GM21423 (cell line): ENCODE data around the gene CNTN6.
"Not testable (repeated sequence)": the region's sequence is repeated elsewhere in the genome, so short reads cannot be mapped to it uniquely, and the experiment has no call there.

Source experiments
- ATAC-seq: cut with Tn5 transposase; IDR thresholded peaks from one replicate; pipeline ENCODE4 v1.9.1; 2021; ENCODE audit warnings: mild to moderate bottlenecking, moderate library complexity; ENCODE audit not compliant: unreplicated experiment

The CNTN6 gene

DNA sequence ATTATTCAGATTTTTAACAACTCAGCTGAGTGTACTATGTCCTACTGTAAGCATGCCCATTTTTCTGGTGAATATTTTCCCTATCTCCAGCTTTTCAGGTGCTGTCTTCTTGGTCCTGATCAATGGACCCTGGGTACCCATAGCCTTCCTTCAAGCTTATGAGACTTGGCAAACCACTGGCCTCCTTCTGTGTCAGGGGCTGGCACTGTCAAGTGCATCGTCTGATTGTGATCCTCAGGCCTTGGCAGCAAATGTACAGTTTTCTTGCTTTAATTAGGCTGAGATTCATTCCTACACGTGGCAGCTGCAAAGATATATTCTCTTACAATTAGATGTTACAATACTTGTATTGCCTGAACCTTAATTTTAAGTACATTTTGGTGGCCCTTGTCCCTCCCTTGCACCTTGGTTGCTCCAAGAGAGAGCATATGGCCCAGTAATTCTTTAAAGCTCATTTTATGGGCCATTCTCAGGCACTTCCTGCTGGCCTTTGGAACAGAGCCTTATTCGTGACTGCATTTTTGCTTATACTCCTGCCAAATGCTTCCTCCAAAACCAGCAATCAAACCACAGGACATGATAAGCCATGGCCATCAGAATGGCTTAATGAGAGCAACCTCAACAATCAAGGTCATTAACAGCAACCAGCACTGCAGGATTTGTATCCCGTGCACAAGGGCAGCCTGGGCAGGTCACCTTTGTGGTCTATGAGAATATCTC, 179.9 kb downstream of the CNTN6 start:
- no peak for ATAC-seq

DNA sequence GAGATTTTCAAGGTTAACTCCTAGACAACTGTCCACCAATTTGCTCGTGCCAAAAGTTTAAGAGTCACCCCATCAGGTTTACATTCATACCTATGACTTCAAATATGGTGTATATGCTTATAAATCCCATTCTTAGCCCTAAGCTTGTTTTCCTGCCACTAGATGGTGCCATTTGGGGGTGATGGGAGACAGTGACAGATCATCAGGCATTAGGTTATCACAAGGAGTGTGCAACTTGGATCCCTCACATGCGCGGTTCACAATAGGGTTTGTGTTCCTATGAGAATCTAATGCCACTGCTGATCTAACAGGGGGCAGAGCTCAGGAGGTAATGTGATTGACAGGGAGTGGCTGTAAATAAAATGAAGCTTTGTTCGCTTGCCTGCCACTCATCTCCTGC, 182.7 kb downstream of the CNTN6 start:
- ATAC-seq: no peak

DNA sequence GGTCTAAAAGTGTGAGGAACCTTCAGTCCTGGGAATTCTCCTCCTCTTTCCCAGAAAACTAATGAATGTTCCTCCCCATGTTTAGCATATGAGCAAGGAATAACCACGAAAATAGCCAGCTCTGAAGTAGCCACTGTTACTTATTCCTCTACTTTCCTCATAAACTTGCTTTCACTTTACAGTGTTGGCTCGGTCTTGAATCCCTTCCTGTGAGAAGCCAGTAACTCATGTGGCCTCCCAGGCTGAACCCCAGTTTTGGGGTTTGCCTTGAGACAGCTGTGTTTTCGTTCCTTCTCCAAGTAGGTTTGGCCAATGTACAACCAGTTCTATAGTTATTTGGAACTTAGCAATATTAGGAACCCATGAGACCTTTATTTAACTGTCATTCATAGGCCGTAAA, 195.0 kb downstream of the CNTN6 start:
- ATAC-seq: no peak

DNA sequence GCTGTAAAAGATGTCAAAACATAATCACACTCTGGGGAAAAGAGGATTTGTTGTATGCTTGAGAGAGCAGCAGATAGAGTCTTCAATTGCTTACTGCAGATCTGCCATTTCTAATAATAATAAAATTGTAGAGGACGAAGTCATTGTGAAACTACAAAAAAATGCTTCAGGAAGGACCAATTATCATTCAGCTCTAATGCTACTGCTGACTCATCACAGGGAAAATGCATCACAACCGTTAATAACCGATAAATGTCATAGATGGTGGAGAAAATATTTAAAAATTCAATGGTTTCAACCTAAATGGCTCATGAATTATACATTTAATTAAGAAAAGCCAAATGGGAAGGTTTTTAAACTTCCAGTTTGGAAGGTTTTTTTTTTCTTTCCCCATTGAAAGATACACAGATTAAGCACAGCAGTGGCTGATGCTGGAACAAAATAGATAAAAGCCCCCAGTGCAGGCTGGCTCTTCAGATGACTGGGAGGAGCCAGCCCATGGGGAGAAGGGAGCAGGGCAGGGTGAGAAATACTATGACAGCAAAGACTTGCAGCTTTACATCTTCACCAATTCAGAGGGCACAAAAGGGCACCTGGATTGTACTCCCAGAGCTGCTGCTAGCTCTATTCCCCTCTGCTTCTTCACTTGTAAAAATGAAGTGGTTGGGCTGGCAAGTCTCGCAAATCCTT, 196.1 kb downstream of the CNTN6 start:
- no peak for ATAC-seq

DNA sequence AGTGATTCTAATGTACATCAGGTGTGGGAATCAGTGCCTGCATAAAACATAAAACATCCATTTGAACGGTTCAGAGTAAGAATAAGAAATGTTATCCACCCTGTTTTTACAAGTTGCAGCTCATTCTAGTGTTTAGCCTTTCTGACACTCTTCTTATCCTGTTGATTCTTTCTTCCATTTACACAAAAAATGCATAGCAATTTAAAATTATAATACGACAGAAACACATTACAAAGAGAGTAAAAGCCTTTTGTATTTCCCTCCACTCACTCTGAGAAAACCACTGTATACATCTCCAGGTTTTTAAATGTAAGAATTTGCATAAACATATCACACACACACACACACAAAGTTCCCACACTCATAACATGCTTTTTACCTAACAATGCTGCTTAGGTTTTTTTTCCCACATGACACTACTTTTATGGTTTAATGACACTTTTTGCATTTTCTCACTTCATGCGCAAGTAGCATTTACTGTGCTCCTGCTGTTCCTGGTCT, 199.8 kb downstream of the CNTN6 start:
- ATAC-seq: no peak

DNA sequence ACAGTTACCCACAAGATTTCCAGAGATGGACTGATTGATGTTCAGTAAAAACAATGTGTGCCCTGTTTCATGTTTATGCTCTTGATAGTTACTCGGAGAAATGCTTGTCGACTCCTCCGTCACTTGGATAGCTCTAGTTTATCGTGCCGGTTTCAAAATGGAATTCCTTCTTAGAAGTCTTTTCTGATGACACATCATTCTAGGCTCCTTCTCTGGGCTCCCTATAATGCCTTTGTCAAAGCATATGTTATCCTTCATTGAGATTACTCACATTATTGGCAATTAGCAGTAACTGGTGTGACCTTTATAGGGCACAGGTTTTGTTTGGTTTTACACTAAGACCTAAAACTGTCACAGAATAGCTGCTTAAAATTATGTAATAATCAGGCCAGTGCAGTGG, 201.8 kb downstream of the CNTN6 start:
- no peak for ATAC-seq

DNA sequence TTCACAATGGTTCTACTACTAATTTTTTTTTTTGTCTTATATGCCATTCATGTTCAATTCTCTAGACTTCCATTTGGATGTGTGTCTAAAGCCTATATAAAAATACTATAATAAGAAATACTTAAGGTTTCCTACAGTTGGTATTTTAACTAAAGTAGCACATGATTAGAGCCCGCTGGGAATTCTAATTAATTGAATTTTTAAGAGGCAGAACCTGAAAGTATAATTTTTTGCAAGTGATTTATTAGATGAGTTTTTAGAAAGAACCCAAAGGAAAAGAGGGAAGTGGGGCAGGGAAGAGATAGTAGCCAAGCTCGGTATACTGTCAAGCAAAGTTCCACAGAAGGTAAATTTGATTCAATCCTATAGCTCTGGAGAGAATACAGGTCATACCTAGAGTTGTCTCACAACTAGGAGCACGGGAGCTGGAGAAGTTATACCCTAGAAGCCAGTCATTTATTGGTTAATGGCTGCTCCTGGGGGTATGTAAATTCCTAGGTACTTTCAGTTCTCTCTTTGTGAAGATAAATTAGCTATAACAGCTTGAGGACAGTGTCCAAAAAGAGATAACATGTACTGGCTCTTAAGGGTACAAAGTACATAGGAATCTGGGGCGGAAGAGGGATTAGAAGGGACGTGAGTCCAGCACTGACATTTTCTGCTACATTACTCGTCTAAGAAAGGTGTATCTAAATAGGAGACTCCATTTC, 225.6 kb downstream of the CNTN6 start:
- no peak for ATAC-seq

DNA sequence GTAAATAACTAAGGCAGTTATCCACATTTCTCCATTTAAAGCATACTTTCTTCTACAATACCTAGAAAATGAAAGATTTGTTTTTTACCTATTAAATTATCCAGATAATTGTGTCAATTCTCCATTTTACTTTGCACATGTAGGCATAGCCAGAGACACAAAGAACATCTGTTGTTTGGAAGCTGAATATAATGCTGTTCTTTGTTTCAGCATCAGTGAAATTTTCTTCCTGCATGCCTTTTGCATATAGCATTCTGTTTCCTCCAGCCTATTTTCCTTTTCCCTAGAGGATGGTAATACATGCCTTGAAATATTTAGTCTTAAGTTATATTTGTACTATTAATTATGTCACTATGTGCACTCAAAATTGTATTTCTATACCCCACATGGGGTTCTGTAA, 233.7 kb downstream of the CNTN6 start:
- no peak for ATAC-seq

DNA sequence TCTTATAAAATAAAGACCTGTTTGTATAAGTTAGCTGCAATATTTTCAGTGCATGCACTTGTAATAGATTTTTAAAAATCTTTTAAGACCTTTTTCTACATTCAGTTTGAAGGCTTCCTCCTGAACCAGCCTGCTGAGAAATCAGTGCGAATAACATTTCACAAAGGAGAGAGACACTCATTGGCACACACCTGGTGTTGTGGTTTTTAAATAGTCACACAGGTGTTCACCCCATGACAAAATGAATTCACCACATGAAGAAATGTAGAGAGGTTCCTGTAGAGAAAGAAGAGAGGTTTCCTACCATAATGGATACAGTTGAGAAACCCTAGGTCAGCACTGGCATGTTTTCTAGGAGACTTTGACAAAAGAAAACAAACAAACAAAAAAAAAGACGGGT, 237.3 kb downstream of the CNTN6 start:
- no peak for ATAC-seq

DNA sequence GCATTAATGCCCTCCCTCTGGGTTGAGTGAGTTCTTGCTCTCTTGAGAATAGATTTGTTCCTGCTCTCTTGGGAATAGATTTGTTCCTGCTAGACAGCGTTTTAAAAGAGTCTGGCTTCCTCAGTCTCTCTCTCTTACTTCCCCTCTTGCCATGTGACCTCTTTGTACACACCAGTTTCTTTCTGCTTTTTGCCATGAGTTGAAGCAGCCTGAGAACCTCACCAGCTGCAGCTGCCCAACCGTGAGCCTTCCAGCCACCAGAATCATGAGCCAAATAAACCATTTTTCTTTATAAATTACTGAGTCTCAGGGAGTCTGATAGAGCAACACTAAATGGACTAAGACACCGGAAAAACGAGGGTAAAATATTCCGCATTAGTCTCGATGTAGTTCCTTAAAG, 253.6 kb downstream of the CNTN6 start:
- no peak for ATAC-seq

DNA sequence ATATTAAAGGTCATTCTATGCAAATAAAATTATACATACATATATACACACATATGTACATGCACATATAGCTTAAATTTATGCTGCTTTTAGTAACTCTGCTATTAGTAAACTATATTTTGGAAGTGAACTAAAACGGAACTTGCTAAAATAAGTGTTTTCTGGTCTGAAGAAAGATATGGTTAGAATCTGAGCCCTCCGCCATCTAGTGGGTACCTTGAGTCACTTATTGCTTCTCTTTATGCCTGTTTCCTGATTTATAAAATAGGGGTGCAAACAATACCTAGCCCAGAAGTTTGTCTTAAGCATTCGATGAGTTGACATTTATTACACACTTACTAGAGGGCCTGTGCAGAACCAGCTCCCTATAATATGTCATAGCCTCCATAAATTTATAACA, 255.7 kb downstream of the CNTN6 start:
- ATAC-seq: no peak

DNA sequence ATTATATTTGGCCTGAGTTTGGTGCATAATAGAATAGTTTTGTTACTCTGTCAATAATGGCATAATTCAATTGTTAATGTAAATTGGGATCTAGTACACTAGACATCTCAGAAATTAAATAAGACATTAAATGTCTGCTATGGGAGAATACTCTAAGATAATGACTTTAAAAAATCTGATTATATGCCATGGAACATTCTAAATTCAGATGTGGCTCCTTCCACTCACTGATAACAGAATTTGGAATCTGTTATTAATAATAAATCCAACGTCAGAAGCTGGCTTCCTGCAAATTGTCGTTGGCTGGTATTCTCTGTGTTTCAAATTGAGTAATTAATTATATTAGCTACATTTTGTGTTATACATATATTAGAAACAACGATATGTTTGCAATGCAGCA, 258.1 kb downstream of the CNTN6 start:
- ATAC-seq: no peak

DNA sequence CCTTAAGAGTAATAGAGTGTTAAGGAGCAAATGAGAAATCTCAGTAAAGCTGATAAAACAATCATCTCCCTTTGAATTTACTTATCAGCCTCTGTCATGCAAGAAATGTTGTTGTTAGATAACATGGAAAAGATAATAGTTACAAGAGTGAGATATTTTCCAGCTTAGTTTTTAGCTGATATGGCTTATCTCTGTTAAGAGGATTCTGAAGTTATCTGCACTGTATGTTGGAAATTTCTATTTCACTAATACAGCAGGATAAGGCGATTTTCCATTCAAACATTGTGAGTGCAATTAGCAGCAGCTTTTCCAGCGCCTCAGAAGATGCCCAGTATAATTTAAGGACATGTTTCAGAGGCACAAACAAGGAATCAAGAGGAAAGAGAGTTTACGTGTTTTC, 262.9 kb downstream of the CNTN6 start:
- no peak for ATAC-seq

DNA sequence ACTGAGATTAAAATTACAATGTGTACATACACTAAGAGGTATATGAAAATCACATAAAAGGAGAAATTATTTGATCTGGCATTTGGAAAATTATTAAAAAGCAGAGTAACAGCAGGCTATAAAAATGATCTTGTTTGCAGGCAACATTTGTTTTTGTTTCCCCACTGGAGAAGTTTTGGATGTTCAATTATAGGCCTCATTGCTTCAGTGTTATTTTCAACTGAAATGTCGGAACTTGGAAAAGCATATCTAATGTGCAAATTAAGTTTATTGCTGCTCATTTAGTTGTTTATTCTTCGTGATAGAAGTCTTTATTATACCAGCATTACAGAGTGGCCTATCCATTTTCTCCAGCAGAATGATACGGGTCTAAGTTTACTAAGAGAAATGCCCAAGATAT, 263.3 kb downstream of the CNTN6 start:
- ATAC-seq: no peak

DNA sequence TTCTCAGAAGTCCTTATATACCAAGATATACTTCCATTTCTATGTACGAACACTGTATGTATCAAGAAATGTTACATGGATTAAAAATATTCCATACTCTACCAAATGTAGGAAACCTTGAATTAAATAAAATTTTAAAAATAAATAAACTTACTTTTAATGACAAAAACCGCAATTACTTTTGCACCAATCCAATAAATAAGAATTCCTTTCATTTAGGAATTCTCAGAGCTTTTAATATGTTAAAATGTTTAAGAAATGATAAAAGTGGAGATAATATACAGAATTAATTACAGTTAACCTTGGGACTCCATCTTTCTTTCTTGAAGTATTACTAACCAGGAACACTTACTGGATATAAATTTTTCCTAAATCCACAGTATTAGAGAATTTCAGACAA, 272.7 kb downstream of the CNTN6 start:
- ATAC-seq: no peak

DNA sequence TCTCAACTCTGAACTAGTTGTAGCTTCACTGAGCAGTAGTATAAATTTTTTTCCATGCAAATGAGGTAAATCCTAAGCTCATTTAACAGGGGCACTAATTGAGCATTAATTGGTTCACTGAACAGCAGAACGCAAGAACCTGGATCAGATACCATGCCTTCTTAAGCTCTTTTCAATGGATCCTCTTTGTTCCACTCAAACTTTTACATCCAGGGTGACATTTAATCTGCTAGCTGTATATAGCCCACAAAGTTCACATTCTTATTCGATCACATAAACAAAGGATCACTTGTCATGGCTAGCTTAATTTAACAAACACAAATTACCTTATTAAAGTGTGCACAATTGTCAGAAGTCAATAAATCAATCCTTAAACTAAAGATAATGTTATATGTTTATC, 281.6 kb downstream of the CNTN6 start:
- ATAC-seq: no peak

DNA sequence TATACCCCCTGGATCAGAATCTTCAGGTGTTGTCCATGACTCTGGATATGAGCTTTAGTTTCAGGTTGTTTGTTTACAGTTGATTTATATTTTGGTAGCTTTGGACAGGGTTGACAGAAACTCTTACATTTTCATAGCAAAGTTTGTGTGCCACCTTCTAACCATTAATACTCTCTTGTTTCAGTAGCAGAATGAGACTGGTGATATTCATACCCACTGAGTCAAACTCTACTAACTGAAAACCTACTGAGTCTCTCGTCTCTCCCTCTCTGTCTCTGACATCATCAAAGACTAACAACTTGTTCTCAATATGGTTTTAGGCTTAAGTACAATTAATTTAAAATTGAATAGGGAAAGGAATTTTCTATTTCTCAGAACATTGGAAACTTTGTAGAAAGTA, 282.3 kb downstream of the CNTN6 start:
- ATAC-seq: no peak

DNA sequence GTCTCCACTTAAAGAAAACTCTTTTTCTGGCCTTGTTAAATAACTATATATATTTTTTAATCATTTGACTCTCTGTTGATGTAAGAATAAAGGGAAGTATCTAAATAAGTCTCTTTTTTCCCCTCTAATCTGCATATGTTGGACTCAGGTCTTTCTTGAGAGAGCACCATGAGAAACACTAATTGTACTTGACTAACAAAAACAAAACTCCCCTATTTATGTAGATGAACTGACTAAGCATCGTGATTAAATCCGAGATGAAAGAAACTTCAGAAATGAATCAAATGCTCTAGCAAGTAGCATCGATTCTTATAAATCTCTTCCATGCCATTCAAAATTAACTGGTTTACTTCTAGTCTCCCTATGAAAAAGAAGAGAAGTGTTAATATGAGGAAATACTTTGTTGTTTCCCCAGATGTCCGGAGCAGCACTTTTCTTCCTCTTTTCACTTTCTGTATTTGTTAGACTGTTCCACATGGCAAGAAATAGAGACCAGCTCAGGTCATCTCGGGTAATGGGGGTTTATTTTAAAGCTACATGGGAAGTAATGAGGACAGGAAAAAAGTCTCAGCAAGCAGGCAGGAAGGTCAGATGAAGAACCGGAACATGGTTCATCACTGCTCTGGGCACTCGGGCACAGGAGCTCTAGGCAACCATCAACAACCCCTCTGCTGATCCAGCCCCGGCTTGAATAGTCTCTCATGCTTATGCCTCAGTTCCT, 288.3 kb downstream of the CNTN6 start:
- peak; percentile 74 for ATAC-seq

DNA sequence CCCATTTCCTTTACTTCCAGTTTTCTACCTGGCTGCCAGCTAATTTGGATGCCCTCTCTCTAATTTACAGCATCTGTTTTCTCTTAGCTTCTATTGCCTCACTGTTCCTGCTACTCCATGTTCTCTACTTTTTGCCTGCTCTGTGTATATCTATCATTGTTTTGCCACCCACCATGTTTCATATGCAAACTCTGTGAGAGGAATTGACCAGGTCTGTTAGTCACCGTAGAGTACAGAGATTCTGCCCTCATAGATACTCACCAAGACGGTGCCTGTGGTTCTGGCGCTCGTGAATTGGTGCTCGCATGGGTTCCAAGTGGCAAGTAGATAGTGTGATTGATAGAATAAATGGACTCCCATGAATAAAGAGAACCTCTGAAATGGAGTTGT, 288.8 kb downstream of the CNTN6 start:
- peak; percentile 32 for ATAC-seq

DNA sequence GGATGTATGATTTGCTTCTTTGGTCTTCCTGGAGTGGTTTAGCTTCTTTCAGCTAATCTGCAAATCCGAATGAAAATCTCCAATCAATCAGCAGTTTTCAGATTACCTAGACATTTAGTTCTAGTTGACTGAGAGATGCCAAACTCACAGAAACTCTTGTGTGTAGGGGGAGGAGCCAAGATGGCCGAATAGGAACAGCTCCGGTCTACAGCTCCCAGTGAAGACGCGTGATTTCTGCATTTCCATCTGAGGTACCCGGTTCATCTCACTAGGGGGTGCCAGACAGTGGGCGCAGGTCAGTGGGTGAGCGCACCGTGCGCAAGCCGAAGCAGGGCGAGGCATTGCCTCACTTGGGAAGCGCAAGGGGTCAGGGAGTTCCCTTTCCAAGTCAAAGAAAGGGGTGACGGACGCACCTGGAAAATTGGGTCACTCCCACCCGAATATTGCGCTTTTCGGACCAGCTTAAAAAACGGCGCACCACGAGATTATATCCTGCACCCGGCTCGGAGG, 294.6 kb downstream of the CNTN6 start:
- not testable (repeated sequence) for ATAC-seq

DNA sequence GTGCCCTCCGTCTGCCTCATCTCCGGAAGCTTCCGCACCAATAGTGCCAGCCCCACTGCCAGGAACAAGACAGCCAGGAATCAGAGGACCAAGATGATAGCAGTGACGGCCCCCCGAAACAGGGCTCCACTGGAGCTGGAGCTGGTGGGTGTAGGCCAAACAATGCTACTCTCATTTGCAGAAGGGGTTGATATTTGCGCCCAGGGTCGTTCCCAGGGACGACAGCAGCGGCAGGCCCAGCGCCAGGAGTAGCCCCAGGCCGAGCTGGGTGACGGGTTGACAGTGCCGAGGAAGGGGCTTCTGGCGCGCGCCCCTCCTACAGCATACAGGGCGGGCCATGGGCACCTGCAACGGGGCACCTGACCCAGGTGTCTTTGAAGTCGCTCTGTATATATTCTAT, 301.4 kb downstream of the CNTN6 start:
- ATAC-seq: no peak
